ENCODE data around the gene NLK. TPM values are rescaled to one million over a fixed set of nuclear protein-coding genes. Genes with fewer than 3 reads are reported as not detected.

Gene NLK
- total and polyA plus RNA-seq, 10 of the 15 experiments (the other 5 are each of a cell fraction or from before 2014, with no cell fraction given): 5.0 to 22.9 (median 15.0) TPM

DNA sequence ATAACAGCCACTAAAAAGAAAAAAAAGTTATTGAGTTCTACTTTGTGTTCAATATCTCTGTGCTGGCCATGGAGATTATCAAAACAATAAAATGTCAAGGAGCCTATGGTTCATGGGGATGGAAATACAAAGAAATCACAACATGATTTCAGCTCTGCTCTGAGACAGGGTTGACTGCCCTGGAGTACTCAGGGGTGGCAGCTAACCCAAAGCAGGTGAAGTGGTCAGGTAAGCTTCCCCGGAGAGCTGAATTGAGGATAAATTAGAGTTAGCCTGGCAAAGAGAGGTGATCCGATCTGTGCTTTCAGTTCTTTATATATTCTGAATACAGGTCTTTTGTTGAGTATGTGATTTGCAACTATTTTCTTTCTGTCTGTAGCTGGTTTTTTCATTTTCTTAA lies 157.3 kb downstream of the NLK start:
- FAIRE-seq: no peak
- Histone ChIP-seq H3K27me3 (replicated peaks in 1 of 2; ENCODE audit: control insufficient read depth in 2 of 2, insufficient read depth in 2 of 2, low read length in 1 of 2) (no peaks in the 10 kb centered on the region), H4K20me1 (ENCODE audit: control insufficient read depth, insufficient read depth) (no peaks in the 10 kb centered on the region), H3K27ac (ENCODE audit: control insufficient read depth, insufficient read depth) (no peak overlapping the region), H3K36me3 (ENCODE audit: control insufficient read depth in 2 of 2, insufficient read depth in 2 of 2, low read length in 1 of 2) (peaks cover 0 to 1% of the 10 kb centered on the region in 2 experiments; a peak in 1 of 4 replicates), H3K4me1 (ENCODE audit: control insufficient read depth, insufficient read depth, low read length) (no peaks in the 10 kb centered on the region), H2AFZ (ENCODE audit: control insufficient read depth, low read depth, low read length) (no peak overlapping the region), H3K4me2 (ENCODE audit: control insufficient read depth, insufficient read depth) (no peak overlapping the region), H3K9me3 (replicated peaks; ENCODE audit: control insufficient read depth, insufficient read depth, low read length) (no peaks in the 10 kb centered on the region), H3K9ac (ENCODE audit: control insufficient read depth, insufficient read depth, low read length) (no peak overlapping the region), H3K4me3 (no peak overlapping the region), H3K79me2 (ENCODE audit: control insufficient read depth, insufficient read depth, low read length) (no peaks in the 10 kb centered on the region)
- DNase-seq (ENCODE audit: low read depth, low spot score): no peak
- WGBS (ENCODE audit: insufficient coverage, insufficient replicate concordance, low lambda C conversion rate, missing lambda C conversion rate): 65% methylated on average over 2 of the region's 2 CpGs
- BruUV-seq (replicated peaks): no TSS peak
- RAD21 ChIA-PET (ENCODE audit: unreplicated experiment): interaction anchor here (1.2 kb wide), 1 partner anchor 12 kb away, joined by 3 read pairs; no protein-coding TSS in a partner anchor
- in situ Hi-C loops (cut with MboI) (no loop called here), intact Hi-C loops (cut with micrococcal nuclease; ENCODE audit: unreplicated experiment) (no loop called here)
- ATAC-seq: no peak
- POLR2A ChIA-PET: no interaction called here
- SMC1A ChIA-PET (ENCODE audit: uncharacterized antibody, unreplicated experiment): interaction anchor here (0.6 kb wide), 1 partner anchor 447 kb away, joined by 3 read pairs; no protein-coding TSS in a partner anchor
- CTCF ChIA-PET: no interaction called here
- TF ChIP-seq CREB1 (IDR thresholded peaks at IDR 0.05; ENCODE audit: low read depth): no peak
- TF ChIP-seq, protein P1, sequence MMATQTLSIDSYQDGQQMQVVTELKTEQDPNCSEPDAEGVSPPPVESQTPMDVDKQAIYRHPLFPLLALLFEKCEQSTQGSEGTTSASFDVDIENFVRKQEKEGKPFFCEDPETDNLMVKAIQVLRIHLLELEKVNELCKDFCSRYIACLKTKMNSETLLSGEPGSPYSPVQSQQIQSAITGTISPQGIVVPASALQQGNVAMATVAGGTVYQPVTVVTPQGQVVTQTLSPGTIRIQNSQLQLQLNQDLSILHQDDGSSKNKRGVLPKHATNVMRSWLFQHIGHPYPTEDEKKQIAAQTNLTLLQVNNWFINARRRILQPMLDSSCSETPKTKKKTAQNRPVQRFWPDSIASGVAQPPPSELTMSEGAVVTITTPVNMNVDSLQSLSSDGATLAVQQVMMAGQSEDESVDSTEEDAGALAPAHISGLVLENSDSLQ (IDR thresholded peaks at IDR 0.05): no peak
- no peak for TF ChIP-seq RBBP5 (conservative IDR thresholded peaks at IDR 0.05)
- TF ChIP-seq SUZ12 (IDR thresholded peaks at IDR 0.05; ENCODE audit: unreplicated experiment): no peak
- no peak for TF ChIP-seq NFYB (IDR thresholded peaks at IDR 0.05; ENCODE audit: insufficient read depth, low read depth, low read length)
- TF ChIP-seq, protein P2, sequence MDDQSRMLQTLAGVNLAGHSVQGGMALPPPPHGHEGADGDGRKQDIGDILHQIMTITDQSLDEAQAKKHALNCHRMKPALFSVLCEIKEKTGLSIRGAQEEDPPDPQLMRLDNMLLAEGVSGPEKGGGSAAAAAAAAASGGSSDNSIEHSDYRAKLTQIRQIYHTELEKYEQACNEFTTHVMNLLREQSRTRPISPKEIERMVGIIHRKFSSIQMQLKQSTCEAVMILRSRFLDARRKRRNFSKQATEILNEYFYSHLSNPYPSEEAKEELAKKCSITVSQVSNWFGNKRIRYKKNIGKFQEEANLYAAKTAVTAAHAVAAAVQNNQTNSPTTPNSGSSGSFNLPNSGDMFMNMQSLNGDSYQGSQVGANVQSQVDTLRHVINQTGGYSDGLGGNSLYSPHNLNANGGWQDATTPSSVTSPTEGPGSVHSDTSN (IDR thresholded peaks at IDR 0.05; ENCODE audit: insufficient replicate concordance, low read depth, low read length): no peak
- no peak for TF ChIP-seq PAX8 (IDR thresholded peaks at IDR 0.05)
- no peak for TF ChIP-seq RELA (IDR thresholded peaks at IDR 0.05; ENCODE audit: borderline replicate concordance, partially characterized antibody)

Data from GM12878 (cell line).